Right renal cortex interstitium (tissue), 3 donors: ENCODE data around the gene FKBP14. TPM values are rescaled to one million over a fixed set of nuclear protein-coding genes. Genes with fewer than 3 reads are reported as not detected.
"Not testable (repeated sequence)": the region's sequence is repeated elsewhere in the genome, so short reads cannot be mapped to it uniquely, and the experiment has no call there.

Experiments
- DNase-seq, 3 donors: peaks; one replicate each; pipeline ENCODE4 v3.0.0-alpha.2; 2013; ENCODE audit warnings: low read depth in 3 of 3, low spot score in 2 of 3
- polyA plus RNA-seq, 3 donors: library from polyadenylated mRNA; unstranded; fragments of 120-200 nt; gene quantifications; one replicate each; pipeline ENCODE4 v1.2.1, GENCODE V29; 2013; ENCODE audit not compliant: insufficient read length in 3 of 3

Gene FKBP14
- 10 to 100 TPM; 19.2 to 23.8 (median 21.5) TPM for polyA plus RNA-seq

GRCh38 chr7:30026229-30027064 lies at the start of gene FKBP14:
Gene FKBP14 (minus strand): TSS chr7:30026702. CDS start chr7:30026508, 194 bp downstream.
- peak; percentile 96 to 99 (median 99) for DNase-seq

- DNase-seq, result no peak
These were observed 48.0 kb upstream of the FKBP14 start for GRCh38 chr7:30074422-30075030.

- DNase-seq, result no peak
These were observed 46.2 kb upstream of the FKBP14 start for GRCh38 chr7:30072735-30073134.

GRCh38 chr7:30070052-30070451 lies 43.5 kb upstream of the FKBP14 start:
- DNase-seq, result no peak

- DNase-seq, result no peak
These were observed 42.8 kb upstream of the FKBP14 start for GRCh38 chr7:30069096-30069867.

- no peak for DNase-seq
These were observed 41.6 kb upstream of the FKBP14 start for GRCh38 chr7:30068117-30068516.

- DNase-seq, result no peak
These were observed 40.2 kb upstream of the FKBP14 start for GRCh38 chr7:30066687-30067086.

GRCh38 chr7:30065746-30066145 lies 39.2 kb upstream of the FKBP14 start:
- DNase-seq, result no peak

- DNase-seq, result no peak
These were observed 36.1 kb upstream of the FKBP14 start for GRCh38 chr7:30062587-30062986.

- DNase-seq, result not testable (repeated sequence)
These were observed 35.3 kb upstream of the FKBP14 start for GRCh38 chr7:30061786-30062185.

- DNase-seq, result no peak
These were observed 31.2 kb upstream of the FKBP14 start for GRCh38 chr7:30057741-30058140.

GRCh38 chr7:30053068-30053467 lies 26.6 kb upstream of the FKBP14 start:
- no peak for DNase-seq

GRCh38 chr7:30049173-30049572 lies 22.7 kb upstream of the FKBP14 start:
- DNase-seq, result no peak

GRCh38 chr7:30048582-30048981 lies 22.1 kb upstream of the FKBP14 start:
- no peak for DNase-seq

- DNase-seq, result no peak
These were observed 20.6 kb upstream of the FKBP14 start for GRCh38 chr7:30047124-30047523.

- DNase-seq, result no peak
These were observed 19.7 kb upstream of the FKBP14 start for GRCh38 chr7:30046127-30046770.

- DNase-seq, result no peak
These were observed 15.2 kb upstream of the FKBP14 start for GRCh38 chr7:30041526-30042269.

GRCh38 chr7:30040938-30041337 lies 14.4 kb upstream of the FKBP14 start:
- no peak for DNase-seq

- DNase-seq, result no peak
These were observed 11.9 kb upstream of the FKBP14 start for GRCh38 chr7:30038196-30038980.
